SK-N-SH treated with all-trans-retinoic acid at 6 μM for 48 hours (cell line): ENCODE measurements around the gene CTSF.

ENCODE experiments used
- ARNTL ChIP-seq: fragments of 450-650 bp; formaldehyde crosslinking; IDR thresholded peaks from 2 replicates; pipeline ENCODE4 v1.5.0; 2020; ENCODE audit warnings: low read depth, mild to moderate bottlenecking, moderate library complexity, borderline replicate concordance
- PPARA ChIP-seq: fragments of 250-450 bp; sonication (Bioruptor Pico); IDR thresholded peaks from 2 replicates; pipeline ENCODE4 v1.5.0; 2020; ENCODE audit warnings: mild to moderate bottlenecking, borderline replicate concordance
- ZFP3 ChIP-seq: fragments of 250-450 bp; sonication (Bioruptor Pico); IDR thresholded peaks from 2 replicates; pipeline ENCODE4 v1.5.0; 2020; ENCODE audit warnings: mild to moderate bottlenecking, moderate library complexity
- ZFP30 ChIP-seq: fragments of 450-650 bp; formaldehyde crosslinking; IDR thresholded peaks from 2 replicates; pipeline ENCODE4 v1.5.0; 2022; ENCODE audit warnings: mild to moderate bottlenecking, moderate library complexity
- ZNF565 ChIP-seq: fragments of 450-650 bp; formaldehyde crosslinking; conservative IDR thresholded peaks from 2 replicates; pipeline ENCODE4 v1.5.0; 2020; ENCODE audit warnings: low read depth, mild to moderate bottlenecking, moderate library complexity
- TF ChIP-seq, protein P1 (sequence below): fragments of 250-450 bp; sonication (Bioruptor Pico); IDR thresholded peaks from 2 replicates; pipeline ENCODE4 v1.8.0; 2020; ENCODE audit warnings: mild to moderate bottlenecking, moderate library complexity, borderline replicate concordance
- TF ChIP-seq, protein P2 (sequence below): fragments of 250-450 bp; sonication (Bioruptor Pico); IDR thresholded peaks from 2 replicates; pipeline ENCODE4 v1.5.1; 2020; ENCODE audit warnings: low read depth, mild to moderate bottlenecking, moderate library complexity

DNA sequence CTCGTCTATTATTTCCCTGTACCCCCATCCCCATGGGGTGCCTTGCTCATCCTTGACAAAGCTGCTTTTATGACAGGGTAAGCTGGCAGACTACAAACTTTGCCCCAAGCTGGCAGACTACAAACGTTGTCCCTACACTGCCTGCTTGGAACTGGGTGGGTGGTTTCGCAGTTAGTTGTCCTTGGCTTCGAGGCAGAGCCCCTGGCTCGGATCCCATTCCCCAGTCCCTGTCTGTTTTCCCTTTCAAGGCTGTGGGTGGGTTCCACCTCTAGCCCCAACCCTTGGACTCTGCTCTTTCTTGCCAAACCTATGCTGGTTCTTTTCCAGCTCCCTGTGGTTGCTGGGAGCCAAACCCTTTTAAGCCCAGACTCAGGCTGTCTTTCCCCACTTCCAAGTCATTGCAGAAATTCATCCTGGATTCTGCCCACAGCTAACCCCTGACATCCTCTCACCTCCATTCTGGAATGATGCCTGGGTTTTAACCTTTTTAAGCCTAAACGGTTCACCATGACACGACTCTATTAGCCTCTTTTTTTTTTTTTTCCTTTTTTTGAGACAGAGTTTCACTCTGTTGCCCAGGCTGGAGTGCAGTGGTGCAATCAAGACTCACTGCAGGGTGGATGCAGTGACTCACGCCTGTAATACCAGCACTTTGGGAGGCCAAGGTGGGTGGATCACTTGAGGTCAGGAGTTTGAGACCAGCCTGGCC lies 38.9 kb upstream of the CTSF start:
- no peak for TF ChIP-seq ZNF565
- TF ChIP-seq, protein P1, sequence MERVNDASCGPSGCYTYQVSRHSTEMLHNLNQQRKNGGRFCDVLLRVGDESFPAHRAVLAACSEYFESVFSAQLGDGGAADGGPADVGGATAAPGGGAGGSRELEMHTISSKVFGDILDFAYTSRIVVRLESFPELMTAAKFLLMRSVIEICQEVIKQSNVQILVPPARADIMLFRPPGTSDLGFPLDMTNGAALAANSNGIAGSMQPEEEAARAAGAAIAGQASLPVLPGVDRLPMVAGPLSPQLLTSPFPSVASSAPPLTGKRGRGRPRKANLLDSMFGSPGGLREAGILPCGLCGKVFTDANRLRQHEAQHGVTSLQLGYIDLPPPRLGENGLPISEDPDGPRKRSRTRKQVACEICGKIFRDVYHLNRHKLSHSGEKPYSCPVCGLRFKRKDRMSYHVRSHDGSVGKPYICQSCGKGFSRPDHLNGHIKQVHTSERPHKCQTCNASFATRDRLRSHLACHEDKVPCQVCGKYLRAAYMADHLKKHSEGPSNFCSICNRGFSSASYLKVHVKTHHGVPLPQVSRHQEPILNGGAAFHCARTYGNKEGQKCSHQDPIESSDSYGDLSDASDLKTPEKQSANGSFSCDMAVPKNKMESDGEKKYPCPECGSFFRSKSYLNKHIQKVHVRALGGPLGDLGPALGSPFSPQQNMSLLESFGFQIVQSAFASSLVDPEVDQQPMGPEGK (CRISPR knock-in tag) = no peak
- no peak for TF ChIP-seq ZFP3
- no peak for TF ChIP-seq ARNTL (CRISPR knock-in tag)
- no peak for TF ChIP-seq PPARA
- TF ChIP-seq, protein P2, sequence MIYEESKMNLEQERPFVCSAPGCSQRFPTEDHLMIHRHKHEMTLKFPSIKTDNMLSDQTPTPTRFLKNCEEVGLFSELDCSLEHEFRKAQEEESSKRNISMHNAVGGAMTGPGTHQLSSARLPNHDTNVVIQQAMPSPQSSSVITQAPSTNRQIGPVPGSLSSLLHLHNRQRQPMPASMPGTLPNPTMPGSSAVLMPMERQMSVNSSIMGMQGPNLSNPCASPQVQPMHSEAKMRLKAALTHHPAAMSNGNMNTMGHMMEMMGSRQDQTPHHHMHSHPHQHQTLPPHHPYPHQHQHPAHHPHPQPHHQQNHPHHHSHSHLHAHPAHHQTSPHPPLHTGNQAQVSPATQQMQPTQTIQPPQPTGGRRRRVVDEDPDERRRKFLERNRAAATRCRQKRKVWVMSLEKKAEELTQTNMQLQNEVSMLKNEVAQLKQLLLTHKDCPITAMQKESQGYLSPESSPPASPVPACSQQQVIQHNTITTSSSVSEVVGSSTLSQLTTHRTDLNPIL (CRISPR knock-in tag) = no peak
- no peak for TF ChIP-seq ZFP30
